Bronchial epithelial cell (primary cell): ENCODE measurements around the gene CLIP3. TPM values are rescaled to one million over a fixed set of nuclear protein-coding genes. Genes with fewer than 3 reads are reported as not detected.
"Not testable (repeated sequence)": the region's sequence is repeated elsewhere in the genome, so short reads cannot be mapped to it uniquely, and the experiment has no call there.

Source experiments
- DNase-seq: peaks from one replicate; pipeline ENCODE4 v3.0.0-alpha.2; 2010; ENCODE audit warnings: low read depth
- FAIRE-seq: peaks from 2 replicates; lab custom pipeline; 2011; peaks lifted over from hg19 to GRCh38; lab: Jason Lieb, UNC
- H3K27me3 ChIP-seq: 2 replicates; pipeline ENCODE4 v1.5.1; 2011; ENCODE audit warnings: low read length; ENCODE audit not compliant: control insufficient read depth, insufficient read depth
- H3K36me3 ChIP-seq: 2 replicates; pipeline ENCODE4 v1.5.1; 2011; ENCODE audit warnings: low read length; ENCODE audit not compliant: control insufficient read depth, insufficient read depth
- H3K4me3 ChIP-seq: 2 replicates; pipeline ENCODE4 v1.5.1; 2011; ENCODE audit warnings: mild to moderate bottlenecking, low read depth, low read length, control low read depth
- total RNA-seq: library from RNA; depleted of rRNA; stranded (reverse); fragments of >200 nt; gene quantifications from 2 replicates; pipeline ENCODE4 v1.2.1, GENCODE V29; 2014
- TF ChIP-seq, protein P1 (sequence below): IDR thresholded peaks from 2 replicates; pipeline ENCODE4 v1.5.1; 2011; ENCODE audit warnings: mild to moderate bottlenecking, moderate library complexity, low read length, control low read depth, inconsistent platforms; ENCODE audit not compliant: insufficient read depth, severe bottlenecking

CLIP3 gene
- total RNA-seq, 1 donor from 2014 or later = under 0.01 TPM

- H3K4me3 ChIP-seq = no peak overlapping the region
- DNase-seq = no peak
- peaks cover 3% of the 10 kb centered on the region for H3K27me3 ChIP-seq
- TF ChIP-seq, protein P1, sequence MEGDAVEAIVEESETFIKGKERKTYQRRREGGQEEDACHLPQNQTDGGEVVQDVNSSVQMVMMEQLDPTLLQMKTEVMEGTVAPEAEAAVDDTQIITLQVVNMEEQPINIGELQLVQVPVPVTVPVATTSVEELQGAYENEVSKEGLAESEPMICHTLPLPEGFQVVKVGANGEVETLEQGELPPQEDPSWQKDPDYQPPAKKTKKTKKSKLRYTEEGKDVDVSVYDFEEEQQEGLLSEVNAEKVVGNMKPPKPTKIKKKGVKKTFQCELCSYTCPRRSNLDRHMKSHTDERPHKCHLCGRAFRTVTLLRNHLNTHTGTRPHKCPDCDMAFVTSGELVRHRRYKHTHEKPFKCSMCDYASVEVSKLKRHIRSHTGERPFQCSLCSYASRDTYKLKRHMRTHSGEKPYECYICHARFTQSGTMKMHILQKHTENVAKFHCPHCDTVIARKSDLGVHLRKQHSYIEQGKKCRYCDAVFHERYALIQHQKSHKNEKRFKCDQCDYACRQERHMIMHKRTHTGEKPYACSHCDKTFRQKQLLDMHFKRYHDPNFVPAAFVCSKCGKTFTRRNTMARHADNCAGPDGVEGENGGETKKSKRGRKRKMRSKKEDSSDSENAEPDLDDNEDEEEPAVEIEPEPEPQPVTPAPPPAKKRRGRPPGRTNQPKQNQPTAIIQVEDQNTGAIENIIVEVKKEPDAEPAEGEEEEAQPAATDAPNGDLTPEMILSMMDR = no peak
- no peaks in the 10 kb centered on the region for H3K36me3 ChIP-seq
- FAIRE-seq = no peak
These were observed 46.6 kb downstream of the CLIP3 start for GRCh38 chr19:35986111-35986510.

GRCh38 chr19:35983177-35983576 lies 49.5 kb downstream of the CLIP3 start:
- no peak for DNase-seq
- H3K27me3 ChIP-seq = peaks cover 3% of the 10 kb centered on the region

GRCh38 chr19:35980997-35981396 lies 51.7 kb downstream of the CLIP3 start:
- not testable (repeated sequence) for H3K27me3 ChIP-seq, H3K36me3 ChIP-seq, DNase-seq, H3K4me3 ChIP-seq, FAIRE-seq

More at GRCh38 chr19:35983177-35983576, 49.5 kb downstream of the CLIP3 start:
- Histone ChIP-seq H3K4me3 (no peak overlapping the region), H3K36me3 (no peaks in the 10 kb centered on the region)
- TF ChIP-seq, protein P1 = no peak
- no peak for FAIRE-seq

DNA sequence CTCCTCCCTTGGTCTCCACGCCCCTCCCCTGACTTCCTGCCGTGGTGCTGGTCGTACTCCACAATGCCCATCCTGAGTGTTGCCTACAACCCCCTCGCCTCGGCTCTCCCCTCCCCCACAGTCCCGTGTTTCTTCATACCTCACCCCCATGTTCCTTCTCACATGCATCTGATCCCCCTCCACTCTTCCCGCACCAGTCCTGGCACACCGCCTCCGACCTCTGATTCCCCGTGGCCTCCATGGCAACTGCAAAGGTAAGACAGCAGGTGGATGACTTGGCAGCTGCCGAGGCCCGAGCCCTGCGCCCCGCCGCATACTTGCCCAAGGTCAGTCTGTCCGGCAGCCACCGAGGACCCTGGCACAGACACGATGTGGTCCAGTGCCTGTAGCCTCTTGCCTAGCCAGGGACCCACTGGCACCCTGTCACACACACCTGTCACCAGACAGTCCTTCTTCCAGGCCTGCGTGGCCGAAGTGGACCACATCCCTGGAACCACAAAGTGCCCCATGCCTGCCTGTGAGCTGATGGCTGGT lies 53.8 kb downstream of the CLIP3 start:
- Histone ChIP-seq H3K36me3 (no peaks in the 10 kb centered on the region), H3K27me3 (no peaks in the 10 kb centered on the region), H3K4me3 (no peak overlapping the region)
- DNase-seq (no peak), FAIRE-seq (no peak)
- TF ChIP-seq, protein P1 = no peak

DNA sequence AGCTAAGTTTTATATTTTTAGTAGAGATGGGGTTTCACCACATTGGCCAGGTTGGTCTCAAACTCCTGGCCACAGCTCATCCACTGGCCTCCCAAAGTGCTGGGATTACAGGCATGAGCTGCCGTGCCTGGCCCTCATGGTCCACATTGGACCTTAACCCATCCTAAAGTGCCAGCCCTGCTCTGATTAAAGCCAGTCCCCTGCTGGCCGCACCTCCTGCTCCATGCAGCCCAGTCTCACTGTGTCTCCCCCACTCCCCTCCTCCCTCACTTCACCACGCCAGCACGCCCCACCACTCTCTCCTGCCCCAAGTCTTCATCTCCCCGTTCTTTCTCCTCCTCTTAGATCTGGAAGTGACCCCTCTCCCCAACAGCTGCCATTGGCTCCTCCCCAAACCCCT lies 54.4 kb downstream of the CLIP3 start:
- no peak overlapping the region for H3K4me3 ChIP-seq
- FAIRE-seq = no peak
- no peaks in the 10 kb centered on the region for H3K27me3 ChIP-seq
- H3K36me3 ChIP-seq = no peaks in the 10 kb centered on the region
- TF ChIP-seq, protein P1 = no peak
- DNase-seq = no peak

- no peaks in the 10 kb centered on the region for H3K36me3 ChIP-seq
- H3K27me3 ChIP-seq = no peaks in the 10 kb centered on the region
- no peak for FAIRE-seq
- no peak for DNase-seq
- no peak overlapping the region for H3K4me3 ChIP-seq
- TF ChIP-seq, protein P1 = no peak
These were observed 55.0 kb downstream of the CLIP3 start for GRCh38 chr19:35977446-35978222.
